ENCODE data around the gene ZBTB16. TPM values are rescaled to one million over a fixed set of nuclear protein-coding genes. Genes with fewer than 3 reads are reported as not detected.

ZBTB16 gene
- total and polyA plus RNA-seq, 2 of the 4 experiments (the other 2 are of a cell fraction), result not detected

GRCh38 chr11:114099392-114100178, 40.1 kb downstream of the ZBTB16 start:
- BruUV-seq (replicated peaks), result no TSS peak
- no peak for ATAC-seq (ENCODE audit: low read depth)
- Histone ChIP-seq H4K91ac (ENCODE audit: insufficient read depth, low read depth, low read length) (no peak overlapping the region), H3K9me3 (ENCODE audit: control insufficient read depth, insufficient read depth, low read length) (no peaks in the 10 kb centered on the region), H3K56ac (ENCODE audit: extremely low read depth, insufficient read depth, low read length) (no peak overlapping the region), H3K79me1 (ENCODE audit: low read depth in 1 of 2, low read length in 2 of 2) (no peaks in the 10 kb centered on the region), H3K4me2 (ENCODE audit: low read depth, low read length) (no peak overlapping the region), H3K18ac (ENCODE audit: low read depth, low read length) (no peak overlapping the region), H3K4me3 (ENCODE audit: insufficient read depth, low read depth, low read length) (no peak overlapping the region), H3K23ac (ENCODE audit: low read depth, low read length) (no peak overlapping the region), H2BK15ac (ENCODE audit: low read depth, low read length) (no peak overlapping the region), H3K4me1 (ENCODE audit: control insufficient read depth, insufficient read depth, low read length) (no peaks in the 10 kb centered on the region), H3K27me3 (ENCODE audit: control insufficient read depth, insufficient read depth, low read length) (no peaks in the 10 kb centered on the region; the same call in 1 of the 2 replicates), H3K9ac (ENCODE audit: low read depth, low read length) (no peak overlapping the region), H2AFZ (replicated peaks; ENCODE audit: low read length, poor library complexity) (no peak overlapping the region), H2AK9ac (replicated peaks; ENCODE audit: low read depth, low read length, poor library complexity) (no peak overlapping the region), H2BK120ac (ENCODE audit: low read depth, low read length) (no peak overlapping the region), H3K27ac (ENCODE audit: insufficient read depth, low read length) (no peak overlapping the region), H4K20me1 (ENCODE audit: insufficient read depth, low read length) (no peaks in the 10 kb centered on the region), H2BK20ac (ENCODE audit: low read depth, low read length) (no peak overlapping the region), H2AK5ac (ENCODE audit: low read depth, low read length) (no peak overlapping the region), H4K5ac (ENCODE audit: low read depth, low read length) (no peak overlapping the region), H3K14ac (replicated peaks; ENCODE audit: low read depth, low read length) (no peak overlapping the region), H3K9me1 (ENCODE audit: insufficient read depth, low read length) (no peaks in the 10 kb centered on the region), H4K8ac (ENCODE audit: low read depth in 2 of 2, low read length in 2 of 2) (no peak overlapping the region), H2BK5ac (ENCODE audit: low read depth, low read length, poor library complexity, severe bottlenecking) (no peak overlapping the region), H3K4ac (ENCODE audit: low read depth, low read length) (no peak overlapping the region), H3K36me3 (ENCODE audit: control insufficient read depth, insufficient read depth, low read length) (no peaks in the 10 kb centered on the region)
- DNase-seq, result no peak
- TF ChIP-seq RCOR1 (IDR thresholded peaks at IDR 0.05; ENCODE audit: insufficient replicate concordance, low read length) (no peak), SMC3 (IDR thresholded peaks at IDR 0.05; ENCODE audit: low read depth, low read length) (no peak), RFX5 (IDR thresholded peaks at IDR 0.05; ENCODE audit: low read depth, low read length) (no peak), CEBPB (IDR thresholded peaks at IDR 0.05; ENCODE audit: low read depth, low read length) (no peak), POLR2A (IDR thresholded peaks at IDR 0.05; ENCODE audit: low read depth, low read length) (no peak), FOS (IDR thresholded peaks at IDR 0.05; ENCODE audit: low read depth, low read length) (no peak), MXI1 (IDR thresholded peaks at IDR 0.05; ENCODE audit: borderline replicate concordance, low read depth, low read length) (no peak)
- TF ChIP-seq, protein P1, sequence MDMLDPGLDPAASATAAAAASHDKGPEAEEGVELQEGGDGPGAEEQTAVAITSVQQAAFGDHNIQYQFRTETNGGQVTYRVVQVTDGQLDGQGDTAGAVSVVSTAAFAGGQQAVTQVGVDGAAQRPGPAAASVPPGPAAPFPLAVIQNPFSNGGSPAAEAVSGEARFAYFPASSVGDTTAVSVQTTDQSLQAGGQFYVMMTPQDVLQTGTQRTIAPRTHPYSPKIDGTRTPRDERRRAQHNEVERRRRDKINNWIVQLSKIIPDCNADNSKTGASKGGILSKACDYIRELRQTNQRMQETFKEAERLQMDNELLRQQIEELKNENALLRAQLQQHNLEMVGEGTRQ (IDR thresholded peaks at IDR 0.05; ENCODE audit: low read depth, low read length), result no peak
- dilution Hi-C loops (cut with HindIII; ENCODE audit: low sequenced_read_pairs, unreplicated experiment) (no loop called here), intact Hi-C loops (cut with micrococcal nuclease) (no loop called here), in situ Hi-C loops (cut with MboI; ENCODE audit: low sequenced_read_pairs) (no loop called here)
- no CpG with 5 or more reads among the region's 5 CpGs for WGBS, 2 experiments (ENCODE audit: extremely low coverage in 2 of 2, insufficient read length in 1 of 2)
- ChIA-PET POLR2A (ENCODE audit: unreplicated experiment) (no interaction called here), CTCF (no interaction called here)

Measured in IMR-90 (cell line).